HepG2 (cell line): ENCODE measurements around the gene KAT7. TPM values are rescaled to one million over a fixed set of nuclear protein-coding genes. Genes with fewer than 3 reads are reported as not detected.

ENCODE experiments used
- FOXA3 ChIP-seq: IDR thresholded peaks from 2 replicates; pipeline ENCODE4 v1.6.1; 2016; ENCODE audit warnings: missing genetic modification reagents, missing compliant biosample characterization
- FOXK1 ChIP-seq: sonication (generic); formaldehyde crosslinking; IDR thresholded peaks from 2 replicates; pipeline ENCODE4 v1.4.0; 2020; ENCODE audit warnings: low read depth, missing genetic modification reagents, borderline replicate concordance
- HDAC1 ChIP-seq: sonication (generic); formaldehyde crosslinking; IDR thresholded peaks from 2 replicates; pipeline ENCODE4 v1.5.1; 2020; ENCODE audit warnings: mild to moderate bottlenecking, missing genetic modification reagents
- HOXA5 ChIP-seq: sonication (generic); formaldehyde crosslinking; IDR thresholded peaks from 2 replicates; pipeline ENCODE4 v1.4.0; 2020; ENCODE audit warnings: missing genetic modification reagents
- LCORL ChIP-seq, 2 experiments: fragments of 450-650 bp in 1 of 2; sonication (generic) in 1 of 2; formaldehyde crosslinking in 1 of 2; IDR thresholded peaks; 2 replicates each; pipeline versions ENCODE4 v1.5.0 to v1.6.1; 2017 to 2020; ENCODE audit warnings: antibody characterized with exemption in 1 of 2, missing genetic modification reagents in 1 of 2
- MEF2D ChIP-seq: sonication (generic); formaldehyde crosslinking; IDR thresholded peaks from 2 replicates; pipeline ENCODE4 v1.5.1; 2020; ENCODE audit warnings: mild to moderate bottlenecking, missing genetic modification reagents
- MEIS1 ChIP-seq: sonication (generic); formaldehyde crosslinking; IDR thresholded peaks from 2 replicates; pipeline ENCODE4 v1.9.0; 2021; ENCODE audit warnings: mild to moderate bottlenecking, missing genetic modification reagents, moderate library complexity, borderline replicate concordance
- NR2F1 ChIP-seq, 2 experiments: fragments of 450-650 bp in 1 of 2; formaldehyde crosslinking in 1 of 2; IDR thresholded peaks; 2 replicates each; pipeline versions ENCODE4 v1.5.0 to v1.6.1; 2016 to 2020; ENCODE audit warnings: mild to moderate bottlenecking in 1 of 2, missing compliant biosample characterization in 1 of 2, missing genetic modification reagents in 1 of 2, moderate library complexity in 1 of 2
- RXRB ChIP-seq: IDR thresholded peaks from 2 replicates; pipeline ENCODE4 v1.6.1; 2016; ENCODE audit warnings: borderline replicate concordance, missing genetic modification reagents, missing compliant biosample characterization
- SMC3 ChIP-seq: IDR thresholded peaks from 2 replicates; pipeline ENCODE4 v1.6.1; 2011; ENCODE audit warnings: low read length, improper control_type of control experiment
- ZBTB3 ChIP-seq: sonication (generic); formaldehyde crosslinking; IDR thresholded peaks from 2 replicates; pipeline ENCODE4 v1.4.0; 2020; ENCODE audit warnings: low read depth, mild to moderate bottlenecking, moderate library complexity, missing genetic modification reagents, borderline replicate concordance
- ZFP82 ChIP-seq: sonication (generic); formaldehyde crosslinking; IDR thresholded peaks from 2 replicates; pipeline ENCODE4 v1.5.1; 2020; ENCODE audit warnings: mild to moderate bottlenecking, missing genetic modification reagents, borderline replicate concordance
- ZNF33B ChIP-seq: sonication (generic); formaldehyde crosslinking; IDR thresholded peaks from 2 replicates; pipeline ENCODE4 v1.5.1; 2020; ENCODE audit warnings: mild to moderate bottlenecking, missing genetic modification reagents
- ZNF343 ChIP-seq: sonication (generic); formaldehyde crosslinking; IDR thresholded peaks from 2 replicates; pipeline ENCODE4 v1.4.0; 2020; ENCODE audit warnings: mild to moderate bottlenecking, missing genetic modification reagents
- ZNF414 ChIP-seq: sonication (generic); formaldehyde crosslinking; IDR thresholded peaks from 2 replicates; pipeline ENCODE4 v1.5.0; 2020; ENCODE audit warnings: missing genetic modification reagents
- ZNF501 ChIP-seq: sonication (generic); formaldehyde crosslinking; IDR thresholded peaks from 2 replicates; pipeline ENCODE4 v1.5.1; 2020; ENCODE audit warnings: mild to moderate bottlenecking, moderate library complexity, missing genetic modification reagents
- ZSCAN25 ChIP-seq: sonication (generic); formaldehyde crosslinking; IDR thresholded peaks from 2 replicates; pipeline ENCODE4 v1.8.0; 2022; ENCODE audit warnings: mild to moderate bottlenecking, missing genetic modification reagents
- polyA plus RNA-seq, 8 experiments: library from polyadenylated mRNA; depleted of rRNA in 3 of 8; stranded (reverse) in 7 of 8; unstranded in 1 of 8; fragments of >200 nt; fragmentation: Illumina TruSeq in 4 of 8; extraction: Trizol in 4 of 8; gene quantifications; 2 replicates each; pipeline versions ENCODE4 v1.2.1 to v1.2.3, GENCODE V29; 2011 to 2016; ENCODE audit warnings: low read depth in 4 of 8, missing spikeins in 1 of 8, mixed read lengths in 1 of 8; ENCODE audit not compliant: insufficient read depth in 1 of 8
- total RNA-seq, 5 experiments: library from RNA; depleted of rRNA; stranded (reverse); fragments of >200 nt; fragmentation: Illumina TruSeq; extraction: Trizol; gene quantifications; 2 replicates each; pipeline ENCODE4 v1.2.3, GENCODE V29; 2016; ENCODE audit warnings: low read depth in 1 of 5
- TF ChIP-seq, protein P1 (sequence below): sonication (generic); formaldehyde crosslinking; IDR thresholded peaks from 2 replicates; pipeline ENCODE4 v1.5.1; 2020; ENCODE audit warnings: missing genetic modification reagents, mild to moderate bottlenecking, borderline replicate concordance
- TF ChIP-seq, protein P2 (sequence below): fragments of 450-650 bp; IDR thresholded peaks from 2 replicates; pipeline ENCODE4 v1.6.1; 2017; ENCODE audit warnings: mild to moderate bottlenecking
- TF ChIP-seq, protein P3 (sequence below): sonication (generic); formaldehyde crosslinking; IDR thresholded peaks from 2 replicates; pipeline ENCODE4 v1.8.0; 2022; ENCODE audit warnings: missing genetic modification reagents, mild to moderate bottlenecking, inconsistent platforms, borderline replicate concordance

KAT7 gene
- total and polyA plus RNA-seq, 2 of the 13 experiments (the other 11 are each of a cell fraction or from before 2014, with no cell fraction given), result 21.2 to 39.2 TPM

GRCh38 chr17:49861150-49861884, 72.8 kb downstream of the KAT7 start (continued):
- TF ChIP-seq LCORL (IDR thresholded peaks at IDR 0.05) (no peak), LCORL (CRISPR knock-in tag; IDR thresholded peaks at IDR 0.05) (peak; percentile 39; the same call in 1 of the 2 replicates), ZNF501 (peak; percentile 75; the same call in 1 of the 2 replicates), ZFP82 (CRISPR knock-in tag) (no peak), RXRB (CRISPR knock-in tag) (peak; percentile 53; the same call in 1 of the 2 replicates), HDAC1 (CRISPR knock-in tag) (peak; percentile 56), SMC3 (peak; percentile 99), NR2F1 (CRISPR knock-in tag; IDR thresholded peaks at IDR 0.05) (no peak), ZNF343 (CRISPR knock-in tag) (0 out of 2 replicates have a peak, but pooled peaks have one; percentile 45), MEIS1 (CRISPR knock-in tag) (0 out of 2 replicates have a peak, but pooled peaks have one; percentile 37), FOXK1 (CRISPR knock-in tag) (peak; percentile 45; the same call in 1 of the 2 replicates), HOXA5 (CRISPR knock-in tag) (peak; percentile 75; the same call in 1 of the 2 replicates), ZBTB3 (CRISPR knock-in tag) (no peak), FOXA3 (CRISPR knock-in tag) (peak; percentile 7; the same call in 1 of the 2 replicates), MEF2D (CRISPR knock-in tag) (peak; percentile 75; the same call in 1 of the 2 replicates), ZNF33B (peak; percentile 92), ZNF414 (CRISPR knock-in tag) (0 out of 2 replicates have a peak, but pooled peaks have one; percentile 19), ZSCAN25 (CRISPR knock-in tag) (peak; percentile 83)
- TF ChIP-seq, protein P1, sequence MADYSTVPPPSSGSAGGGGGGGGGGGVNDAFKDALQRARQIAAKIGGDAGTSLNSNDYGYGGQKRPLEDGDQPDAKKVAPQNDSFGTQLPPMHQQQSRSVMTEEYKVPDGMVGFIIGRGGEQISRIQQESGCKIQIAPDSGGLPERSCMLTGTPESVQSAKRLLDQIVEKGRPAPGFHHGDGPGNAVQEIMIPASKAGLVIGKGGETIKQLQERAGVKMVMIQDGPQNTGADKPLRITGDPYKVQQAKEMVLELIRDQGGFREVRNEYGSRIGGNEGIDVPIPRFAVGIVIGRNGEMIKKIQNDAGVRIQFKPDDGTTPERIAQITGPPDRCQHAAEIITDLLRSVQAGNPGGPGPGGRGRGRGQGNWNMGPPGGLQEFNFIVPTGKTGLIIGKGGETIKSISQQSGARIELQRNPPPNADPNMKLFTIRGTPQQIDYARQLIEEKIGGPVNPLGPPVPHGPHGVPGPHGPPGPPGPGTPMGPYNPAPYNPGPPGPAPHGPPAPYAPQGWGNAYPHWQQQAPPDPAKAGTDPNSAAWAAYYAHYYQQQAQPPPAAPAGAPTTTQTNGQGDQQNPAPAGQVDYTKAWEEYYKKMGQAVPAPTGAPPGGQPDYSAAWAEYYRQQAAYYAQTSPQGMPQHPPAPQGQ, result no peak
- TF ChIP-seq, protein P2, sequence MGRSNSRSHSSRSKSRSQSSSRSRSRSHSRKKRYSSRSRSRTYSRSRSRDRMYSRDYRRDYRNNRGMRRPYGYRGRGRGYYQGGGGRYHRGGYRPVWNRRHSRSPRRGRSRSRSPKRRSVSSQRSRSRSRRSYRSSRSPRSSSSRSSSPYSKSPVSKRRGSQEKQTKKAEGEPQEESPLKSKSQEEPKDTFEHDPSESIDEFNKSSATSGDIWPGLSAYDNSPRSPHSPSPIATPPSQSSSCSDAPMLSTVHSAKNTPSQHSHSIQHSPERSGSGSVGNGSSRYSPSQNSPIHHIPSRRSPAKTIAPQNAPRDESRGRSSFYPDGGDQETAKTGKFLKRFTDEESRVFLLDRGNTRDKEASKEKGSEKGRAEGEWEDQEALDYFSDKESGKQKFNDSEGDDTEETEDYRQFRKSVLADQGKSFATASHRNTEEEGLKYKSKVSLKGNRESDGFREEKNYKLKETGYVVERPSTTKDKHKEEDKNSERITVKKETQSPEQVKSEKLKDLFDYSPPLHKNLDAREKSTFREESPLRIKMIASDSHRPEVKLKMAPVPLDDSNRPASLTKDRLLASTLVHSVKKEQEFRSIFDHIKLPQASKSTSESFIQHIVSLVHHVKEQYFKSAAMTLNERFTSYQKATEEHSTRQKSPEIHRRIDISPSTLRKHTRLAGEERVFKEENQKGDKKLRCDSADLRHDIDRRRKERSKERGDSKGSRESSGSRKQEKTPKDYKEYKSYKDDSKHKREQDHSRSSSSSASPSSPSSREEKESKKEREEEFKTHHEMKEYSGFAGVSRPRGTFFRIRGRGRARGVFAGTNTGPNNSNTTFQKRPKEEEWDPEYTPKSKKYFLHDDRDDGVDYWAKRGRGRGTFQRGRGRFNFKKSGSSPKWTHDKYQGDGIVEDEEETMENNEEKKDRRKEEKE, result no peak
- TF ChIP-seq, protein P3, sequence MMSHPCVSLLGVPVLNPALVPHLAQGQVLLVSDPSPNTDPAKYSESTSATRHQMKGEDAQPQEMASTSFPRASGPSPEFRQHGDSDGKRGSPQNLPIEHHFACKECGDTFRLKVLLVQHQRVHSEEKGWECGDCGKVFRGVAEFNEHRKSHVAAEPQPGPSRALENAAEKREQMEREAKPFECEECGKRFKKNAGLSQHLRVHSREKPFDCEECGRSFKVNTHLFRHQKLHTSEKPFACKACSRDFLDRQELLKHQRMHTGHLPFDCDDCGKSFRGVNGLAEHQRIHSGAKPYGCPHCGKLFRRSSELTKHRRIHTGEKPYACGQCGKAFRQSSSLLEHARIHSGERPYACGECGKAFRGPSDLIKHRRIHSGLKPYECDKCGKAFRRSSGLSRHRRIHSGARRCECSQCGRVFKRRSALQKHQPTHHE, result no peak
